Panc1 (cell line): Measurements from ENCODE around the gene TRIM68. TPM values are rescaled to one million over a fixed set of nuclear protein-coding genes. Genes with fewer than 3 reads are reported as not detected.

ENCODE experiments used
- ATAC-seq: fragments of 200-7000 bp; cut with Tn5 transposase; 2 replicates; pipeline ENCODE4 v1.9.1; 2020; ENCODE audit warnings: mild to moderate bottlenecking, moderate library complexity
- BruUV-seq: library from RNA; stranded (reverse); fragments of 400-500 nt; replicated peaks from 2 replicates; lab custom pipeline; 2021; lab: Mats Ljungman, UMichigan
- CTCF ChIA-PET: fragments of 300-600 bp; sonication (Branson Sonifier 250); formaldehyde crosslinking; loops from one replicate; lab custom pipeline; 2022; ENCODE audit warnings: antibody characterized with exemption; lab: Charles Lee
- POLR2A ChIA-PET: fragments of 300-600 bp; sonication (Branson Sonifier 250); formaldehyde crosslinking; loops from one replicate; lab custom pipeline; 2022; ENCODE audit warnings: antibody characterized with exemption; lab: Charles Lee
- DNase-seq: peaks from one replicate; pipeline ENCODE4 v3.0.0-alpha.2; 2010; ENCODE audit warnings: low read depth, low spot score
- H3K27ac ChIP-seq: 2 replicates; pipeline ENCODE4 v1.5.1; 2011; ENCODE audit warnings: mild to moderate bottlenecking, low read length, inconsistent platforms
- H3K27me3 ChIP-seq: fragments of 200-500 bp; sonication (Bioruptor generic); 2 replicates; pipeline ENCODE4 v1.6.0; 2014; ENCODE audit warnings: low read length, inconsistent platforms; ENCODE audit not compliant: control insufficient read depth, insufficient read depth
- H3K36me3 ChIP-seq: fragments of 200-500 bp; sonication (Bioruptor generic); 2 replicates; pipeline ENCODE4 v1.5.1; 2014; ENCODE audit warnings: inconsistent platforms, mild to moderate bottlenecking, low read length, moderate library complexity; ENCODE audit not compliant: control insufficient read depth, insufficient read depth
- H3K4me1 ChIP-seq: 2 replicates; pipeline ENCODE4 v1.5.1; 2011; ENCODE audit warnings: inconsistent platforms, mild to moderate bottlenecking, low read length, moderate library complexity; ENCODE audit not compliant: control insufficient read depth, insufficient read depth
- H3K4me3 ChIP-seq, 2 experiments: 2 replicates each; pipeline ENCODE4 v1.5.1; 2011 to 2012; ENCODE audit warnings: low read depth in 2 of 2, low read length in 2 of 2, mild to moderate bottlenecking in 2 of 2, inconsistent platforms in 1 of 2, moderate library complexity in 1 of 2
- H3K9me3 ChIP-seq: fragments of 200-500 bp; sonication (Bioruptor generic); 2 replicates; pipeline ENCODE4 v1.5.1; 2014; ENCODE audit warnings: low read depth, mild to moderate bottlenecking, inconsistent platforms, low read length, moderate library complexity; ENCODE audit not compliant: control insufficient read depth, insufficient read depth
- CTCF ChIP-seq: fragments of 450-650 bp; IDR thresholded peaks from 2 replicates; pipeline ENCODE4 v1.5.1; 2017; ENCODE audit warnings: mild to moderate bottlenecking
- POLR2AphosphoS5 ChIP-seq: IDR thresholded peaks from 2 replicates; pipeline ENCODE4 v1.6.1; 2012; ENCODE audit warnings: mild to moderate bottlenecking, low read depth, low read length, moderate library complexity
- REST ChIP-seq, 2 experiments: IDR thresholded peaks; 2 replicates each; pipeline ENCODE4 v1.6.1; 2011 to 2012; ENCODE audit warnings: low read depth in 2 of 2, control low read depth in 1 of 2, low read length in 1 of 2, mild to moderate bottlenecking in 1 of 2, moderate library complexity in 1 of 2; ENCODE audit not compliant: insufficient read depth in 1 of 2
- SIN3A ChIP-seq: IDR thresholded peaks from 2 replicates; pipeline ENCODE4 v1.6.1; 2012; ENCODE audit warnings: low read depth, mild to moderate bottlenecking, low read length, moderate library complexity, borderline replicate concordance; ENCODE audit not compliant: insufficient read depth
- TCF7L2 ChIP-seq: IDR thresholded peaks from 2 replicates; pipeline ENCODE4 v1.6.1; 2011; ENCODE audit warnings: mild to moderate bottlenecking, low read depth, low read length, inconsistent platforms
- in situ Hi-C: cut with HindIII; loops from 2 replicates; pipeline ENCODE4 v1.10.0; 2016; ENCODE audit warnings: low sequenced_read_pairs, low pct_unique_long_range_greater_than_20kb
- intact Hi-C: fragments of 100-400 bp; cut with micrococcal nuclease; formaldehyde crosslinking; loops from one replicate; pipeline ENCODE4 v1.10.0; 2022; ENCODE audit not compliant: unreplicated experiment
- total RNA-seq: library from RNA; stranded (reverse); gene quantifications from one replicate; pipeline ENCODE4 v1.2.1, GENCODE V29; 2021; ENCODE audit not compliant: unreplicated experiment

TRIM68 gene
- total RNA-seq, 1 experiment from 2014 or later: 18.5 TPM

DNA sequence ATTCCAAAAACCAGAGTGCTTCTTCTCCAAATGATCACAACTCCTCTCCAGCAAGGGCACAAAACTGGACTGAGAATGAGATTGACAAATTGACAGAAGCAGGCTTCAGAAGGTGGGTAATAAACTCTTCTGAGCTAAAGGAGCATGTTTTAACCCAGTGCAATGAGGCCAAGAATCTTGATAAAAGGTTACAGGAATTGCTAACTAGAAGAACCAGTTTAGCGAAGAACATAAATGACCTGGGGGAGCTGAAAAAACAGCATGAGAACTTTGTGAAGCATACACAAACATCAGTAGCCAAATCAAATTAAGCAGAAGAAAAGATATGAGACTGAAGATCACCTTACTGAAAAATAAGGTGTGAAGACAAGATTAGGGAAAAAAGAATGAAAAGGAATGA lies 47.6 kb downstream of the TRIM68 start:
- intact Hi-C loops (no loop called here), in situ Hi-C loops (no loop called here)
- BruUV-seq: no TSS peak
- H3K4me3 ChIP-seq: no peak overlapping the region
- no peaks in the 10 kb centered on the region for H3K4me1 ChIP-seq
- ATAC-seq (no peak), DNase-seq (no peak)
- H3K9me3 ChIP-seq: no peaks in the 10 kb centered on the region
- POLR2A ChIA-PET: no interaction called here
- CTCF ChIA-PET: no interaction called here
- H3K27me3 ChIP-seq: peaks cover 3% of the 10 kb centered on the region; the same call in 1 of the 2 replicates
- TF ChIP-seq REST (IDR thresholded peaks at IDR 0.05; ENCODE audit: insufficient read depth in 1 of 2, low read depth in 2 of 2, low read length in 1 of 2) (no peak), SIN3A (no peak), CTCF (no peak), TCF7L2 (no peak), POLR2AphosphoS5 (no peak)
- H3K36me3 ChIP-seq: no peaks in the 10 kb centered on the region
- H3K27ac ChIP-seq: no peak overlapping the region

GRCh38 chr11:4559527-4560440 lies 48.2 kb downstream of the TRIM68 start:
- intact Hi-C loops (no loop called here), in situ Hi-C loops (no loop called here)
- no peak for TF ChIP-seq CTCF
- TF ChIP-seq SIN3A: no peak
- no peak for TF ChIP-seq REST (IDR thresholded peaks at IDR 0.05; ENCODE audit: insufficient read depth in 1 of 2, low read depth in 2 of 2, low read length in 1 of 2)
- no peak for TF ChIP-seq POLR2AphosphoS5
- no peak for TF ChIP-seq TCF7L2
- peaks cover 6% of the 10 kb centered on the region; the same call in 1 of the 2 replicates for H3K27me3 ChIP-seq
- no peak overlapping the region for H3K4me3 ChIP-seq
- DNase-seq: no peak
- no peaks in the 10 kb centered on the region for H3K9me3 ChIP-seq
- H3K36me3 ChIP-seq: no peaks in the 10 kb centered on the region
- CTCF ChIA-PET: no interaction called here
- POLR2A ChIA-PET: no interaction called here
- no peaks in the 10 kb centered on the region for H3K4me1 ChIP-seq
- BruUV-seq: no TSS peak
- no peak for ATAC-seq
- no peak overlapping the region for H3K27ac ChIP-seq
